H1 (cell line): Measurements from ENCODE around the gene CHRNA10. TPM values are rescaled to one million over a fixed set of nuclear protein-coding genes. Genes with fewer than 3 reads are reported as not detected.

ENCODE experiments used
- CTCF ChIA-PET: fragments of 300-600 bp; sonication (Branson Sonifier 250); formaldehyde crosslinking; loops from one replicate; lab custom pipeline; 2021; ENCODE audit not compliant: partially characterized antibody; lab: Charles Lee
- POLR2A ChIA-PET: fragments of 300-600 bp; sonication (Branson Sonifier 250); formaldehyde crosslinking; loops from one replicate; lab custom pipeline; 2021; ENCODE audit warnings: inconsistent platforms; ENCODE audit not compliant: partially characterized antibody; lab: Charles Lee
- DNase-seq, 2 experiments: peaks; one replicate each; pipeline versions ENCODE4 v3.0.0 to v3.0.0-alpha.2; 2010 to 2022; ENCODE audit warnings: low spot score in 2 of 2, low read depth in 1 of 2, mixed read lengths in 1 of 2
- FAIRE-seq: peaks from 2 replicates; lab custom pipeline; 2011; peaks lifted over from hg19 to GRCh38; lab: Jason Lieb, UNC
- H2AFZ ChIP-seq: 2 replicates; pipeline ENCODE4 v1.8.1; 2012; ENCODE audit warnings: low read length, inconsistent platforms
- H2AK5ac ChIP-seq: 2 replicates; pipeline ENCODE4 v1.6.1; 2013; ENCODE audit warnings: low read depth, low read length
- H2BK120ac ChIP-seq: replicated peaks from 2 replicates; pipeline ENCODE3; 2013; ENCODE audit warnings: low read depth, low read length, inconsistent platforms
- H2BK12ac ChIP-seq: 2 replicates; pipeline ENCODE4 v1.6.1; 2013; ENCODE audit warnings: low read depth, low read length
- H2BK15ac ChIP-seq: 2 replicates; pipeline ENCODE4 v1.6.1; 2013; ENCODE audit warnings: low read length
- H2BK20ac ChIP-seq: 2 replicates; pipeline ENCODE4 v1.6.1; 2013; ENCODE audit warnings: low read length
- H2BK5ac ChIP-seq: 2 replicates; pipeline ENCODE4 v1.6.1; 2013; ENCODE audit warnings: low read depth, low read length
- H3K14ac ChIP-seq: 2 replicates; pipeline ENCODE4 v1.6.1; 2013; ENCODE audit warnings: inconsistent platforms; ENCODE audit not compliant: insufficient read length
- H3K18ac ChIP-seq: 2 replicates; pipeline ENCODE4 v1.6.1; 2013; ENCODE audit warnings: low read length; ENCODE audit errors: extremely low read depth
- H3K23ac ChIP-seq: 2 replicates; pipeline ENCODE4 v1.6.1; 2013; ENCODE audit warnings: inconsistent platforms; ENCODE audit not compliant: insufficient read length
- H3K23me2 ChIP-seq: 2 replicates; pipeline ENCODE4 v1.6.1; 2013; ENCODE audit warnings: low read depth, low read length
- H3K27ac ChIP-seq: 2 replicates; pipeline ENCODE4 v1.6.1; 2011; ENCODE audit warnings: low read depth, low read length, inconsistent platforms
- H3K27me3 ChIP-seq, 4 experiments: replicated peaks in 1 of 4; 1 replicate in 1 of 4; 2 replicates in 3 of 4; pipeline versions ENCODE4 v1.6.1 to v1.8.1; 2011 to 2013; ENCODE audit warnings: low read length in 3 of 4, mild to moderate bottlenecking in 3 of 4, inconsistent platforms in 2 of 4, mixed read lengths in 2 of 4, moderate library complexity in 1 of 4; ENCODE audit not compliant: control insufficient read depth in 3 of 4, insufficient read depth in 3 of 4; ENCODE audit errors: extremely low read depth in 1 of 4
- H3K36me3 ChIP-seq, 4 experiments: 2 replicates each; pipeline versions ENCODE4 v1.6.1 to v1.8.1; 2011 to 2013; ENCODE audit warnings: mild to moderate bottlenecking in 4 of 4, low read length in 3 of 4, moderate library complexity in 2 of 4, control low read depth in 1 of 4, inconsistent platforms in 1 of 4; ENCODE audit not compliant: insufficient read depth in 4 of 4, control insufficient read depth in 2 of 4
- H3K4ac ChIP-seq: replicated peaks from 2 replicates; pipeline ENCODE3; 2013; ENCODE audit warnings: low read length, low read depth, mixed read lengths, inconsistent platforms; ENCODE audit not compliant: insufficient read length
- H3K4me1 ChIP-seq, 4 experiments: replicated peaks in 1 of 4; 1 replicate in 1 of 4; 2 replicates in 3 of 4; pipeline versions ENCODE4 v1.6.1 to v1.8.1; 2011 to 2013; ENCODE audit warnings: low read length in 3 of 4, inconsistent platforms in 2 of 4, mixed read lengths in 1 of 4; ENCODE audit not compliant: insufficient read depth in 4 of 4, control insufficient read depth in 3 of 4
- H3K4me2 ChIP-seq, 2 experiments: 2 replicates each; pipeline versions ENCODE4 v1.6.1 to v1.8.1; 2011 to 2013; ENCODE audit warnings: low read depth in 2 of 2, low read length in 2 of 2, control low read depth in 1 of 2, inconsistent platforms in 1 of 2, mild to moderate bottlenecking in 1 of 2; ENCODE audit not compliant: insufficient read depth in 1 of 2
- H3K4me3 ChIP-seq, 4 experiments: fragments of 200-600, 300-600 bp in 1 of 4; sonication (generic), shearing (Covaris generic), sonication (Bioruptor Twin) in 1 of 4; 2 replicates each; pipeline versions ENCODE4 v1.5.1 to v1.8.1; 2011 to 2016; ENCODE audit warnings: low read length in 4 of 4, low read depth in 3 of 4, control low read depth in 2 of 4, inconsistent platforms in 2 of 4, mild to moderate bottlenecking in 2 of 4, mixed read lengths in 1 of 4, moderate library complexity in 1 of 4; ENCODE audit not compliant: insufficient read depth in 2 of 4; ENCODE audit errors: extremely low read depth in 1 of 4
- H3K56ac ChIP-seq: replicated peaks from 2 replicates; pipeline ENCODE3; 2013; ENCODE audit warnings: low read depth, mild to moderate bottlenecking, mixed read lengths, low read length, inconsistent platforms; ENCODE audit not compliant: insufficient read length
- H3K79me1 ChIP-seq: 2 replicates; pipeline ENCODE4 v1.6.1; 2013; ENCODE audit warnings: low read depth, low read length, control low read depth
- H3K79me2 ChIP-seq, 2 experiments: 2 replicates each; pipeline versions ENCODE4 v1.6.1 to v1.8.1; 2012 to 2013; ENCODE audit warnings: low read length in 2 of 2, mild to moderate bottlenecking in 2 of 2, inconsistent platforms in 1 of 2; ENCODE audit not compliant: insufficient read depth in 2 of 2, control insufficient read depth in 1 of 2
- H3K9ac ChIP-seq, 4 experiments: replicated peaks in 1 of 4; 1 replicate in 1 of 4; 2 replicates in 3 of 4; pipeline versions ENCODE4 v1.6.1 to v1.8.1; 2011 to 2013; ENCODE audit warnings: low read depth in 3 of 4, low read length in 3 of 4, control low read depth in 2 of 4, mild to moderate bottlenecking in 2 of 4, moderate library complexity in 2 of 4, inconsistent platforms in 1 of 4; ENCODE audit errors: extremely low read depth in 1 of 4
- H3K9me3 ChIP-seq, 2 experiments: 2 replicates each; pipeline versions ENCODE4 v1.6.1 to v1.8.1; 2012 to 2013; ENCODE audit warnings: mild to moderate bottlenecking in 2 of 2, moderate library complexity in 2 of 2, control low read depth in 1 of 2, inconsistent platforms in 1 of 2, low read depth in 1 of 2, low read length in 1 of 2, mixed read lengths in 1 of 2; ENCODE audit not compliant: insufficient read depth in 2 of 2
- H4K20me1 ChIP-seq, 2 experiments: replicated peaks in 1 of 2; 2 replicates each; pipeline versions ENCODE3 to v1.8.1; 2011 to 2013; ENCODE audit warnings: inconsistent platforms in 2 of 2, low read length in 2 of 2, mild to moderate bottlenecking in 1 of 2; ENCODE audit not compliant: insufficient read depth in 2 of 2, control insufficient read depth in 1 of 2
- H4K5ac ChIP-seq: 2 replicates; pipeline ENCODE4 v1.6.1; 2013; ENCODE audit warnings: low read length, low read depth, mixed read lengths, inconsistent platforms; ENCODE audit not compliant: insufficient read length
- H4K8ac ChIP-seq: 2 replicates; pipeline ENCODE4 v1.8.0; 2013; ENCODE audit warnings: mild to moderate bottlenecking, moderate library complexity, low read length, inconsistent platforms; ENCODE audit not compliant: insufficient read depth; ENCODE audit errors: extremely low read depth
- H4K91ac ChIP-seq: replicated peaks from 2 replicates; pipeline ENCODE3; 2013; ENCODE audit warnings: low read length, mixed read lengths, inconsistent platforms; ENCODE audit not compliant: insufficient read length
- ASH2L ChIP-seq: fragments of 200-600, 300-600 bp; sonication (generic); IDR thresholded peaks from one replicate; pipeline ENCODE4 v1.7.1; 2017; ENCODE audit warnings: low read length
- BACH1 ChIP-seq: IDR thresholded peaks from 2 replicates; pipeline ENCODE4 v1.6.1; 2012; ENCODE audit warnings: low read length, improper control_type of control experiment
- KDM1A ChIP-seq: fragments of 200-600, 300-600 bp; sonication (generic); IDR thresholded peaks from 2 replicates; pipeline ENCODE4 v1.7.1; 2016; ENCODE audit warnings: mild to moderate bottlenecking, low read length, borderline replicate concordance
- MAFK ChIP-seq: IDR thresholded peaks from 2 replicates; pipeline ENCODE4 v1.6.1; 2012; ENCODE audit warnings: low read depth, mild to moderate bottlenecking, improper control_type of control experiment, low read length
- RFX5 ChIP-seq: IDR thresholded peaks from 2 replicates; pipeline ENCODE4 v1.6.1; 2011; ENCODE audit warnings: low read depth, low read length, improper control_type of control experiment, borderline replicate concordance
- RNF2 ChIP-seq: fragments of 200-900, 300-1000 bp; sonication (generic); IDR thresholded peaks from 2 replicates; pipeline ENCODE4 v1.7.1; 2016; ENCODE audit warnings: borderline replicate concordance, low read depth, mild to moderate bottlenecking, antibody characterized with exemption, low read length; ENCODE audit not compliant: poor library complexity, severe bottlenecking; ENCODE audit errors: missing control alignments
- SAP30 ChIP-seq: fragments of 300-600 bp; sonication (generic); IDR thresholded peaks from 2 replicates; pipeline ENCODE4 v1.7.1; 2012; ENCODE audit warnings: low read length, moderate library complexity, mild to moderate bottlenecking, inconsistent platforms; ENCODE audit not compliant: insufficient read depth, insufficient replicate concordance
- SUZ12 ChIP-seq: fragments of 200-600 bp; sonication (generic); IDR thresholded peaks from 2 replicates; pipeline ENCODE4 v1.6.1; 2012; ENCODE audit warnings: mild to moderate bottlenecking, inconsistent platforms, low read length, moderate library complexity, mixed read lengths
- TCF12 ChIP-seq: IDR thresholded peaks from 2 replicates; pipeline ENCODE4 v1.6.1; 2011; ENCODE audit warnings: low read depth, mild to moderate bottlenecking, low read length
- WGBS, 2 experiments: shearing (Covaris generic) in 1 of 2; methylation state at CpG; one replicate each; pipeline versions ENCODE4 v1.1.6 to v1.1.7; 2013 to 2015; ENCODE audit warnings: low lambda C conversion rate in 2 of 2, mixed read lengths in 2 of 2, inconsistent platforms in 1 of 2, low coverage in 1 of 2, missing lambda C conversion rate in 1 of 2; ENCODE audit not compliant: insufficient replicate concordance in 2 of 2, insufficient coverage in 1 of 2, insufficient read length in 1 of 2; ENCODE audit errors: extremely low coverage in 1 of 2, missing lambda C conversion rate in 1 of 2; 5-methylcytosine and 5-hydroxymethylcytosine counted together
- polyA plus RNA-seq, 7 experiments: library from polyadenylated mRNA; depleted of rRNA in 3 of 7; stranded (reverse) in 5 of 7; unstranded in 2 of 7; fragments of >200 nt in 5 of 7; fragments of 200-250 nt in 2 of 7; gene quantifications; 1 replicate in 5 of 7; 2 replicates in 1 of 7; 4 replicates in 1 of 7; pipeline versions ENCODE4 v1.2.1 to v1.2.3, GENCODE V29; 2011 to 2013; ENCODE audit warnings: missing spikeins in 2 of 7, mixed read lengths in 2 of 7
- total RNA-seq: library from RNA; stranded (reverse); fragmentation: NEBNext Ultra II Directional; extraction: Animal tissue kit (Norgen Biotek cat#: 25700); gene quantifications from 2 replicates; pipeline ENCODE4 v1.2.1, GENCODE V29; 2021
- TF ChIP-seq, protein P1 (sequence below): IDR thresholded peaks from 2 replicates; pipeline ENCODE4 v1.6.1; 2012; ENCODE audit warnings: inconsistent platforms

The CHRNA10 gene
- total and polyA plus RNA-seq, 2 of the 8 experiments (the other 6 are each of a cell fraction or from before 2014, with no cell fraction given) = 0.68 to 1.3 TPM

DNA sequence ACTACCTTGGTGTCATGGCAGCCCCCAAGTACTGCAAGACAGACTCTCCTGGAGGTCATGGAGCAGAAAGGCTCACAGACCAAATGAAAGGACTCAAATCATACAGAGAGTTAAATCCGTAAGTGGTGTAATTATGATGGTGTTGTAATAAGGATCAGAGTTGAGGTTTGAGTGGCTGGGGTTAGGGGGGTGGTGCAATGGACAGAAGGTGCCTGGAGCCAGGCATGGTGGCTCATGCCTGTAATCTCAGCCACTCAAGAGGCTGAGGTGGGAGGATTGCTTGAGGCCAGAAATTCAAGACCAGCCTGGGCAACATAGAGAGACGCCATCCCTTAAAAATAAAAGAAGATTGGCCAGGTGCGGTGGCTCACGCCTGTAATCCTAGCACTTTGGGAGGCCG lies 48.1 kb downstream of the CHRNA10 start:
- Histone ChIP-seq H4K8ac (no peak overlapping the region), H4K5ac (no peak overlapping the region), H3K4me2 (no peak overlapping the region), H2BK15ac (no peak overlapping the region), H3K23ac (no peak overlapping the region), H2BK12ac (no peak overlapping the region), H3K36me3 (no peaks in the 10 kb centered on the region), H3K4ac (no peak overlapping the region), H3K9me3 (no peaks in the 10 kb centered on the region), H2BK120ac (no peak overlapping the region), H2BK5ac (no peak overlapping the region), H3K27ac (no peak overlapping the region), H3K23me2 (no peaks in the 10 kb centered on the region), H3K56ac (no peak overlapping the region), H3K79me1 (no peaks in the 10 kb centered on the region), H2BK20ac (no peak overlapping the region), H2AK5ac (no peak overlapping the region), H3K4me1 (no peaks in the 10 kb centered on the region), H3K9ac (no peak overlapping the region), H3K27me3 (no peaks in the 10 kb centered on the region), H4K91ac (no peak overlapping the region), H2AFZ (no peak overlapping the region), H3K18ac (no peak overlapping the region), H3K79me2 (no peaks in the 10 kb centered on the region), H4K20me1 (no peaks in the 10 kb centered on the region), H3K14ac (no peak overlapping the region), H3K4me3 (no peak overlapping the region)
- ChIA-PET POLR2A (interaction anchor here (0.8 kb wide), 1 partner anchor 18 kb away, joined by 3 read pairs; no protein-coding TSS in a partner anchor), CTCF (interaction anchor here (2.0 to 7.0 kb wide), 2 partner anchors 14 to 50 kb away, joined by 4 to 33 read pairs; no protein-coding TSS in a partner anchor)
- DNase-seq = no peak
- TF ChIP-seq RFX5 (no peak), SAP30 (no peak), TCF12 (no peak), KDM1A (no peak), RNF2 (no peak), BACH1 (no peak), SUZ12 (no peak), MAFK (no peak), ASH2L (no peak)
- TF ChIP-seq, protein P1, sequence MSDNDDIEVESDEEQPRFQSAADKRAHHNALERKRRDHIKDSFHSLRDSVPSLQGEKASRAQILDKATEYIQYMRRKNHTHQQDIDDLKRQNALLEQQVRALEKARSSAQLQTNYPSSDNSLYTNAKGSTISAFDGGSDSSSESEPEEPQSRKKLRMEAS = no peak
- no peak for FAIRE-seq
- 92% methylated on average over 5 of the region's 5 CpGs; no CpG with 5 or more reads in 1 of the 2 experiments for WGBS, 2 experiments
